Brain microvascular endothelial cell (primary cell): Measurements from ENCODE around the gene NSUN6.
"Not testable (repeated sequence)": the region's sequence is repeated elsewhere in the genome, so short reads cannot be mapped to it uniquely, and the experiment has no call there.

ENCODE experiments used
- DNase-seq: peaks from one replicate; pipeline ENCODE4 v3.0.0-alpha.2; 2020
- H3K27ac ChIP-seq: fragments of 250-450 bp; sonication (Bioruptor Pico); 2 replicates; pipeline ENCODE4 v1.5.1; 2020; ENCODE audit warnings: mild to moderate bottlenecking, moderate library complexity
- H3K27me3 ChIP-seq: fragments of 250-450 bp; sonication (Bioruptor Pico); replicated peaks from 2 replicates; pipeline ENCODE4 v1.5.1; 2020; ENCODE audit warnings: mild to moderate bottlenecking
- H3K36me3 ChIP-seq: fragments of 250-450 bp; sonication (Bioruptor Pico); replicated peaks from 2 replicates; pipeline ENCODE4 v1.5.1; 2020; ENCODE audit warnings: mild to moderate bottlenecking
- H3K4me3 ChIP-seq: 2 replicates; pipeline ENCODE4 v1.5.1; 2011; ENCODE audit warnings: low read depth, mild to moderate bottlenecking, control low read depth, low read length, moderate library complexity
- in situ Hi-C: cut with HindIII; loops from 2 replicates; pipeline ENCODE4 v1.10.0; 2017; ENCODE audit warnings: low sequenced_read_pairs, low pct_ligation_motif_present
- TF ChIP-seq, protein P1 (sequence below): IDR thresholded peaks from 2 replicates; pipeline ENCODE4 v1.5.1; 2011; ENCODE audit warnings: low read depth, mild to moderate bottlenecking, moderate library complexity, low read length, control low read depth, inconsistent platforms; ENCODE audit errors: missing control alignments

NSUN6 gene

DNA sequence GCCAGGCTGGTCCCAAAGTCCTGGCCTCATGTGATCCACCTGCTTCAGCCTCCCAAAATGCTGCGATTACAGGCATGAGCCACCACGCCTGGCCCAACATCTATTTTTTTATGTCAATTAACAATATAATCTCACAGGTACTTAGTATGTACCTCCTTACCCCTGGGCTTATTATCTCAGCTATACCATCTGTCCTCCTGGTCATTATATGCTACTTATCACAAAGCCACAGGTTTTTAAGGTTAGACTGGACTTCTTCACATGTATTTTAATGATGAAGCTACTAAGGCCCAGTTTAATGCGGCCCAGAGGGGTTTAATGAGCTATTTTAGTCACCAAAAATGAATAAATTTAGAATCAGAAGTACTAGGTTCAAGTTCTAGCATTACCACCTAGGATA lies 3.4 kb downstream of the NSUN6 start:
- Histone ChIP-seq H3K27ac (no peak overlapping the region), H3K4me3 (no peak overlapping the region), H3K36me3 (no peaks in the 10 kb centered on the region), H3K27me3 (no peaks in the 10 kb centered on the region)
- no peak for DNase-seq
- in situ Hi-C loops, result no loop called here
- TF ChIP-seq, protein P1, sequence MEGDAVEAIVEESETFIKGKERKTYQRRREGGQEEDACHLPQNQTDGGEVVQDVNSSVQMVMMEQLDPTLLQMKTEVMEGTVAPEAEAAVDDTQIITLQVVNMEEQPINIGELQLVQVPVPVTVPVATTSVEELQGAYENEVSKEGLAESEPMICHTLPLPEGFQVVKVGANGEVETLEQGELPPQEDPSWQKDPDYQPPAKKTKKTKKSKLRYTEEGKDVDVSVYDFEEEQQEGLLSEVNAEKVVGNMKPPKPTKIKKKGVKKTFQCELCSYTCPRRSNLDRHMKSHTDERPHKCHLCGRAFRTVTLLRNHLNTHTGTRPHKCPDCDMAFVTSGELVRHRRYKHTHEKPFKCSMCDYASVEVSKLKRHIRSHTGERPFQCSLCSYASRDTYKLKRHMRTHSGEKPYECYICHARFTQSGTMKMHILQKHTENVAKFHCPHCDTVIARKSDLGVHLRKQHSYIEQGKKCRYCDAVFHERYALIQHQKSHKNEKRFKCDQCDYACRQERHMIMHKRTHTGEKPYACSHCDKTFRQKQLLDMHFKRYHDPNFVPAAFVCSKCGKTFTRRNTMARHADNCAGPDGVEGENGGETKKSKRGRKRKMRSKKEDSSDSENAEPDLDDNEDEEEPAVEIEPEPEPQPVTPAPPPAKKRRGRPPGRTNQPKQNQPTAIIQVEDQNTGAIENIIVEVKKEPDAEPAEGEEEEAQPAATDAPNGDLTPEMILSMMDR, result no peak

DNA sequence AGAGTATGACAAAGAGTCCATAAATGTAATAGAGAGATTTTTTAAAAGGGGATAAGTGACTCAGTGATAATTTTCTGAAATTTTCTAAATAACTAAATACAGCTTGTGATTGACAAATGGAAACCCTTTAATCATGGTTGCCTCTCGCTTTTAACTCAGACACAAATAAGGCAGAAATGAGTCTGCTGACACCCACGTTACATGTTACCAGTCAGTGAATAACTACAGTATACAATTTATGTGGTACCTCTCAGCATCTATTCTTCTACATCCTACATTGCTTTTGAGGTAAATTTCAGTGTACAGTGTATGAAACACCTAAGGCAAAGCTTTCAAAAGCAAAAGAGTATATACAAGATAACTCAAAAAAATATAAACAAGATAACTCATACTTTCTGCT lies 4.2 kb downstream of the NSUN6 start:
- Histone ChIP-seq H3K27ac (no peak overlapping the region), H3K4me3 (no peak overlapping the region), H3K36me3 (no peaks in the 10 kb centered on the region), H3K27me3 (no peaks in the 10 kb centered on the region)
- in situ Hi-C loops, result no loop called here
- TF ChIP-seq, protein P1, result no peak
- DNase-seq, result no peak

DNA sequence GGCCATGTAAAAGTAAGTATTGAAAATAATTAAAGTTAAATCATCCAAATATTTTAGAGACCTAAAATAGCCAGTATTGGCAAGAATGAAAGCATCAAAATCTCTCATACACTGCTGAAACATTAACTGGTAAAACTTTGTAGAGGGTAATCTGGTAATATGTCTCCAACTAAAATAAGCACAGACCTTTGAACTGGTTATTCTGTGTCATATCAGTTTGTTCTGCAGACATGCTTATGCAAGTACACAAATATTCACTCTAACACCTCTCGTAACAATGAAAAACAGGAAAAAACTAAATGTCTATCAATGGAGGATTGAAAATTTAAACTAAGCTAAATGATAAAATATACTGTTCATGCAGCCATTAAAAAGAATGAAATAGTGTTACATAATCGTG lies 11.7 kb downstream of the NSUN6 start:
- H3K36me3 ChIP-seq, H3K4me3 ChIP-seq, H3K27me3 ChIP-seq, DNase-seq, in situ Hi-C loops, H3K27ac ChIP-seq: not testable (repeated sequence)

DNA sequence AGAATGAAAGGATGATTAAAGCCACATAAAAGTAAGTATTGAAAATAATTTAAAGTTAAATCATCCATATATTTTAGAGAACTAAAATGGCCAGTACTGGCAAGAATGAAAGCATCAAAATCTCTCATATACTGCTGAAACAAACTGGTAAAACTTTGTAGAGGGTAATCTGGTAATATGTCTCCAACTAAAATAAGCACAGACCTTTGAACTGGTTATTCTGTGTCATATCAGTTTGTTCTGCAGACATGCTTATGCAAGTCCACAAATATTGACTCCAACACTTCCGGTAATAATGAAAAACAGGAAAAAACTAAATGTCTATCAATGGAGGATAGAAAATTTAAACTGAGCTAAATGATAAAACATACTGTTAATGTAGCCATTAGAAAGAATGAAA lies 14.0 kb downstream of the NSUN6 start:
- DNase-seq, H3K27ac ChIP-seq, in situ Hi-C loops, H3K4me3 ChIP-seq, H3K27me3 ChIP-seq, H3K36me3 ChIP-seq: not testable (repeated sequence)

DNA sequence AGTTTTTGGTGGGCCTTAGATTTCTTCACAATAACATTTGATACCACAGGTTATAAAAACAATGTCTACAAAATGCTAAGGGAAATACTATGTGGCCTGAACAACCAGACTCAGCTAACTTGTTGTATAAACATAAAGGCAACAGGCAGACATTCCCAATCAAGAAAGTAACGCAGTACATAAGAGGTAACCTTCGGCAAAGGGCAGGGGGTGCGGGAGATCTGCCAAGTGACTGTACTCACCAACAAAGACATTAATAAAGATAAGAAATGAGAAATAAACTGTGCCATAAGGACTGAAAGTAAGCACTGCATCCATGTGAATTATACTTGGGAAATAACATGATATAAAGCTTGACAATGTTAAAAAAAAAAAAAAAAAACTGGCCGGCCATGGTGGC lies 15.4 kb downstream of the NSUN6 start:
- Histone ChIP-seq H3K27ac (no peak overlapping the region), H3K36me3 (no peaks in the 10 kb centered on the region), H3K4me3 (no peak overlapping the region), H3K27me3 (no peaks in the 10 kb centered on the region)
- no peak for DNase-seq
- in situ Hi-C loops, result no loop called here
- TF ChIP-seq, protein P1, result no peak

DNA sequence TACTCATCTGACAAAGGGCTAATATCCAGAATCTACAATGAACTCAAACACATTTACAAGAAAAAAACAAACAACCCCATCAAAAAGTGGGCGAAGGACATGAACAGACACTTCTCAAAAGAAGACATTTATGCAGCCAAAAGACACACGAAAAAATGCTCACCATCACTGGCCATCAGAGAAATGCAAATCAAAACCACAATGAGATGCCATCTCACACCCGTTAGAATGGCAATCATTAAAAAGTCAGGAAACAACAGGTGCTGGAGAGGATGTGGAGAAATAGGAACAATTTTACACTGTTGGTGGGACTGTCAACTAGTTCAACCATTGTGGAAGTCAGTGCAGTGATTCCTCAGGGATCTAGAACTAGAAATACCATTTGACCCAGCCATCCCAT lies 18.9 kb downstream of the NSUN6 start:
- DNase-seq, in situ Hi-C loops, H3K4me3 ChIP-seq, H3K27ac ChIP-seq, H3K36me3 ChIP-seq, H3K27me3 ChIP-seq: not testable (repeated sequence)

DNA sequence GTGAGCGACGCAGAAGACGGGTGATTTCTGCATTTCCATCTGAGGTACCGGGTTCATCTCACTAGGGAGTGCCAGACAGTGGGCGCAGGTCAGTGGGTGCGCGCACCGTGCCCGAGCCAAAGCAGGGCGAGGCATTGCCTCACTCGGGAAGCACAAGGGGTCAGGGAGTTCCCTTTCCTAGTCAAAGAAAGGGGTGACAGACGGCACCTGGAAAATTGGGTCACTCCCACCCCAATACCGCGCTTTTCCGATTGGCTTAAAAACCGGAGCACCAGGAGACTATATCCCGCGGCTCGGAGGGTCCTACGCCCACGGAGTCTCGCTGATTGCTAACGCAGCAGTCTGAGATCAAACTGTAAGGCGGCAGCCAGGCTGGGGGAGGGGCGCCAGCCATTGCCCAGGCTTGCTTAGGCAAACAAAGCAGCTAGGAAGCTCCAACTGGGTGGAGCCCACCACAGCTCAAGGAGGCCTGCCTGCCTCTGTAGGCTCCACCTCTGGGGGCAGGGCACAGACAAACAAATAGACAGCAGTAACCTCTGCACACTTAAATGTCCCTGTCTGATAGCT lies 23.9 kb downstream of the NSUN6 start:
- H3K27me3 ChIP-seq, in situ Hi-C loops, H3K36me3 ChIP-seq: not testable (repeated sequence)
- Histone ChIP-seq H3K4me3 (peak overlapping the region; percentile 65), H3K27ac (peak overlapping the region; percentile 72)
- peak; percentile 75 for DNase-seq

DNA sequence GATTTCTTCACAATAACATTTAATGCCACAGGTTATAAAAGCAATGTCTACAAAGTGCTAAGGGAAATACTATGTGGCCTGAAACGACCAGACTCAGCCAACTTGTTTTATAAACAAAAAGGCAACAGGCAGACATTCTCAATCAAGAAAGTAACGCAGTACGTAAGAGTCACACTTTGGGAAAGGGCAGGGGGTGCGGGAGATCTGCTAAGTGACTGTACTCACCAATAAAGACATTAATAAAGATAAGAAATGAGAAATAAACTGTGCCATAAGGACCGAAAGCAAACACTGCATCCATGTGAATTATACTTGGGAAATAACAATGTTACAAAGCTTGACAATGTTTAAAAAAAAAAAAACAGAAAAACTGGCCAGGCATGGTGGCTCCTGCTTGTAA lies 25.5 kb downstream of the NSUN6 start:
- TF ChIP-seq, protein P1, result no peak
- H3K4me3 ChIP-seq, result no peak overlapping the region
- no peaks in the 10 kb centered on the region for H3K36me3 ChIP-seq
- in situ Hi-C loops, result no loop called here
- no peak overlapping the region for H3K27ac ChIP-seq
- no peaks in the 10 kb centered on the region for H3K27me3 ChIP-seq
- DNase-seq, result no peak

DNA sequence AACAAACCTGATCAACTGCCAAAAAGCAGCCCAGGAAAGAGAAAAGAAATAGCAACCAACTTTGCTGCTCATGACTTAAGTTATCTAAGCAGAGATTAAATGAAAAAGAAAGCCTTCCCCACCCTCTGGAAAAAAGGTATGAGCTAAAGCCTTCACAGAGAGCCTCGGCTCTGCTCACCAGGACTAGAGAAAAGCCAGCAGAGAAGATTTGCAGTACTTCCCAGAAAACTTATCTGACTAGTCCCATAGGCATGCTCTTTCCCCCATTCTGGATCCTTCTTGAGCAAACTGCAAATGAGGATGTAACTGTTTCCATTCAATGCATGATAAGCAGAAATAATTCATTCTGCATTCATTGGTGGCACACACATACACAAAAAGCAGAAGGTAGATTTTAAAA lies 27.7 kb downstream of the NSUN6 start:
- H3K36me3 ChIP-seq, H3K27me3 ChIP-seq, H3K27ac ChIP-seq, in situ Hi-C loops, H3K4me3 ChIP-seq: not testable (repeated sequence)
- DNase-seq, result peak; percentile 12
